Upper lobe of right lung (tissue), 1 donor: ENCODE measurements around the gene BACH2. TPM values are rescaled to one million over a fixed set of nuclear protein-coding genes. Genes with fewer than 3 reads are reported as not detected.

Experiments
- ATAC-seq: fragments of 200-7000 bp; cut with Tn5 transposase; one replicate; pipeline ENCODE4 v1.9.1; 2020; ENCODE audit warnings: mild to moderate bottlenecking, moderate library complexity
- DNase-seq: peaks from one replicate; pipeline ENCODE4 v3.0.0-alpha.2; 2020
- H3K27ac ChIP-seq: fragments of 200-600 bp; one replicate; pipeline ENCODE4 v1.8.0; 2022
- H3K27me3 ChIP-seq: fragments of 200-600 bp; one replicate; pipeline ENCODE4 v1.8.0; 2022; ENCODE audit warnings: mild to moderate bottlenecking
- H3K36me3 ChIP-seq: fragments of 200-600 bp; one replicate; pipeline ENCODE4 v1.8.0; 2022
- H3K4me1 ChIP-seq: fragments of 200-600 bp; one replicate; pipeline ENCODE4 v1.8.0; 2022
- H3K4me3 ChIP-seq: fragments of 200-600 bp; one replicate; pipeline ENCODE4 v1.8.0; 2022; ENCODE audit warnings: mild to moderate bottlenecking
- H3K9me3 ChIP-seq: fragments of 200-600 bp; one replicate; pipeline ENCODE4 v1.8.0; 2022
- intact Hi-C: fragments of 100-400 bp; cut with DNase I; formaldehyde crosslinking; loops from one replicate; pipeline ENCODE4 v1.11.0; 2022
- total RNA-seq: library from RNA; stranded (reverse); fragmentation: NEBNext Ultra II Directional; extraction: Animal tissue kit (Norgen Biotek cat#: 25700); gene quantifications from one replicate; pipeline ENCODE4 v1.2.1, GENCODE V29; 2021
- TF ChIP-seq, protein P1 (sequence below): fragments of 200-600 bp; IDR thresholded peaks from one replicate; pipeline ENCODE4 v1.8.0; 2022; ENCODE audit warnings: antibody characterized with exemption
- donor health status: DM: no; HTN: yes; CAD: no; lungs with severe emphysema.

BACH2 gene
- total RNA-seq, 1 donor from 2014 or later, result 4.9 TPM

DNA sequence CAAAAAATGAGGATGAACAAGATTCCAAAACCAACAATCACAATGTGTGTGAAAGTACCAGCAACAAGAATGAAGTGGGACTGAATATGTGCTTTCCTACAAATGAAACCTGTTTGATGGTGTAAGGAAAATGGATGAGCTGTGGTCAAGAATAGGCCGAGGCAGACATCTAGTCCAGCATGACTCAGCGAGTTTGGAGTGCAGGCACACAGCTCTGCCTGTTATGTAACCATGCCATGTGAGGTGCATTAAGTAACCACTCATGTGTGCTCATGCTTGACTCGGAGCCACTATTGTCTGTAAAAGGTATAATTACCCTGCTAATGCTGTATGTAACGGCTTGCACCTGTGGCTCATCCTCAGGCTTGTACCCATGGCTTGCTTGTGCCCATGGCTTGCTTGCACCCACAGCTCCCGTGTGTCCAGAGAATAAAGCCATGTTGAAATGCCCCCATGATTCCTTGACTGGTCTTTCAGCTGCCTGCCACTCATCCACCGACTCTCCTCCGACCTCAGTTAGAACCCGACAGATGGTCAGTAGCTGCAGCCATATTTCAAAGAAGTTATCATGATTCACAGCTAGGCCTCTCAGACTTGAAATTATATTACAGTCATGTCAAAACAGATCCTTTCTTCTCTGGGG is 98.7 kb downstream of the BACH2 start:
- Histone ChIP-seq H3K36me3 (no peaks in the 10 kb centered on the region), H3K9me3 (no peaks in the 10 kb centered on the region), H3K4me3 (no peak overlapping the region), H3K27me3 (no peaks in the 10 kb centered on the region), H3K27ac (no peak overlapping the region), H3K4me1 (no peaks in the 10 kb centered on the region)
- DNase-seq (no peak), ATAC-seq (peak; percentile 82)
- TF ChIP-seq, protein P1, sequence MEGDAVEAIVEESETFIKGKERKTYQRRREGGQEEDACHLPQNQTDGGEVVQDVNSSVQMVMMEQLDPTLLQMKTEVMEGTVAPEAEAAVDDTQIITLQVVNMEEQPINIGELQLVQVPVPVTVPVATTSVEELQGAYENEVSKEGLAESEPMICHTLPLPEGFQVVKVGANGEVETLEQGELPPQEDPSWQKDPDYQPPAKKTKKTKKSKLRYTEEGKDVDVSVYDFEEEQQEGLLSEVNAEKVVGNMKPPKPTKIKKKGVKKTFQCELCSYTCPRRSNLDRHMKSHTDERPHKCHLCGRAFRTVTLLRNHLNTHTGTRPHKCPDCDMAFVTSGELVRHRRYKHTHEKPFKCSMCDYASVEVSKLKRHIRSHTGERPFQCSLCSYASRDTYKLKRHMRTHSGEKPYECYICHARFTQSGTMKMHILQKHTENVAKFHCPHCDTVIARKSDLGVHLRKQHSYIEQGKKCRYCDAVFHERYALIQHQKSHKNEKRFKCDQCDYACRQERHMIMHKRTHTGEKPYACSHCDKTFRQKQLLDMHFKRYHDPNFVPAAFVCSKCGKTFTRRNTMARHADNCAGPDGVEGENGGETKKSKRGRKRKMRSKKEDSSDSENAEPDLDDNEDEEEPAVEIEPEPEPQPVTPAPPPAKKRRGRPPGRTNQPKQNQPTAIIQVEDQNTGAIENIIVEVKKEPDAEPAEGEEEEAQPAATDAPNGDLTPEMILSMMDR, result no peak
- intact Hi-C loops, result no loop called here

- no peak for DNase-seq
- H3K4me1 ChIP-seq, result no peaks in the 10 kb centered on the region
- no peaks in the 10 kb centered on the region for H3K9me3 ChIP-seq
- H3K4me3 ChIP-seq, result no peak overlapping the region
- H3K27ac ChIP-seq, result no peak overlapping the region
- TF ChIP-seq, protein P1, result no peak
- H3K27me3 ChIP-seq, result no peaks in the 10 kb centered on the region
- intact Hi-C loops, result no loop called here
- no peak for ATAC-seq
- no peaks in the 10 kb centered on the region for H3K36me3 ChIP-seq
Measured at GRCh38 chr6:90195094-90195829, 101.4 kb downstream of the BACH2 start.

- Histone ChIP-seq H3K9me3 (no peaks in the 10 kb centered on the region), H3K4me3 (no peak overlapping the region), H3K27ac (no peak overlapping the region), H3K4me1 (no peaks in the 10 kb centered on the region), H3K36me3 (no peaks in the 10 kb centered on the region), H3K27me3 (no peaks in the 10 kb centered on the region)
- TF ChIP-seq, protein P1, result no peak
- intact Hi-C loops, result no loop called here
- DNase-seq (no peak), ATAC-seq (no peak)
Measured at GRCh38 chr6:90194371-90194841, 102.2 kb downstream of the BACH2 start.

DNA sequence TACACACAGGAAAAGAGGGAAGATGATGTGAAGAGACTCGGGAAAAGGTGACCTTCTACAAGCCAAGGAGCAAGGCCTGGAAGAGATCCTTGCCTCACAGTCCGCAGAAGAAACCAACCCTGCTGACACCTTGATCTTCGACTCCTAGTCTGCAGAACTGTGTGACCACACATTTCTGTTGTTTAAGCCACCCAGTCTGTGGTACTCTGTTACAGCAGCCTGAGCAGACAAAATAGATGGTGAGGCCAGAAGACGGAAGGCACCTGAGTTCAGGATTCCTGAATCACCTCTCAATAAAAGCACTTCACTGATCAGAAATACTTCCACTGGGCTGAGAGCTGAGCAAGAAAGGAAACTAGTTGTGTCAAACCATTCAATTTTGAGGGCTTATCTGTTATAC is 103.3 kb downstream of the BACH2 start:
- Histone ChIP-seq H3K36me3 (no peaks in the 10 kb centered on the region), H3K27ac (no peak overlapping the region), H3K4me1 (no peaks in the 10 kb centered on the region), H3K4me3 (no peak overlapping the region), H3K9me3 (no peaks in the 10 kb centered on the region), H3K27me3 (no peaks in the 10 kb centered on the region)
- intact Hi-C loops, result no loop called here
- DNase-seq (no peak), ATAC-seq (no peak)
- TF ChIP-seq, protein P1, result no peak

DNA sequence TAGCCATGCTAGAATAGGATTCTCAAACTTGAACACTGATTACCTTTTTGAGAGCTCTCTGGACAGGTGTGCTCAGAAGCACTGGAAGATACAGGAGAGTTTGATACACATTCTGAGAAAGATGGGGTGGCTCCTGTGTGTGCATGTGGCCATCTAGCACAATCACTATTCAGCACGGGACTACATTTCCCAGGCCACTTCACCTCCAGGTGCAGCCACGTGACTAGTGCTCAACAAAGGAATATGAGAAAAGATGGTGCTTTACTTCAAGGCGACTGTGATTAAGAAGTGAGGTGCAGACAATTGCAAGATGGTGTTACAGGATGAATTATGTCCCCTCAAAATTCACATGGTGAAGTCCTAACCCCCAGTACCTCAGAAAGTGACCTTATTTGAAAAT is 103.8 kb downstream of the BACH2 start:
- intact Hi-C loops, result no loop called here
- H3K9me3 ChIP-seq, result no peaks in the 10 kb centered on the region
- ATAC-seq, result no peak
- no peak overlapping the region for H3K27ac ChIP-seq
- TF ChIP-seq, protein P1, result no peak
- no peak for DNase-seq
- no peaks in the 10 kb centered on the region for H3K36me3 ChIP-seq
- H3K27me3 ChIP-seq, result no peaks in the 10 kb centered on the region
- peaks cover 1% of the 10 kb centered on the region for H3K4me1 ChIP-seq
- no peak overlapping the region for H3K4me3 ChIP-seq
